HepG2 (cell line): ENCODE results near the gene ACTN4. TPM values are rescaled to one million over a fixed set of nuclear protein-coding genes. Genes with fewer than 3 reads are reported as not detected.
"Not testable (repeated sequence)": the region's sequence is repeated elsewhere in the genome, so short reads cannot be mapped to it uniquely, and the experiment has no call there.

Experiments used
- ATAC-seq: fragments of 200-7000 bp; cut with Tn5 transposase; 3 replicates; pipeline ENCODE4 v1.9.1; 2020; ENCODE audit warnings: mild to moderate bottlenecking, moderate library complexity
- BruUV-seq: library from RNA; stranded (reverse); fragments of 400-500 nt; replicated peaks from 2 replicates; lab custom pipeline; 2021; lab: Mats Ljungman, UMichigan
- CTCF ChIA-PET: fragments of 300-600 bp; formaldehyde crosslinking; extraction: SDS; loops from one replicate; lab custom pipeline; 2021; ENCODE audit warnings: low total read pairs, inconsistent platforms, low intra/inter-chr PET ratio; lab: Yijun Ruan, JAX
- POLR2A ChIA-PET: fragments of 350-600 bp; sonication (Branson Sonifier 250); formaldehyde crosslinking; loops from one replicate; lab custom pipeline; 2020; ENCODE audit warnings: antibody characterized with exemption, inconsistent platforms; lab: Yijun Ruan, JAX
- DNase-seq: peaks from one replicate; pipeline ENCODE4 v3.0.0-alpha.2; 2015; ENCODE audit warnings: low spot score
- FAIRE-seq: peaks from 3 replicates; lab custom pipeline; 2011; peaks lifted over from hg19 to GRCh38; lab: Jason Lieb, UNC
- H2AFZ ChIP-seq: one replicate; pipeline ENCODE4 v1.6.1; 2011; ENCODE audit warnings: low read length, inconsistent platforms
- H3K27ac ChIP-seq: fragments of 300-600 bp; 3 replicates; pipeline ENCODE4 v1.8.0; 2011; ENCODE audit warnings: mixed run types, mild to moderate bottlenecking, mixed read lengths, low read length, inconsistent platforms; ENCODE audit not compliant: insufficient read depth; ENCODE audit errors: extremely low read length
- H3K27me3 ChIP-seq, 2 experiments: fragments of 200-600 bp in 1 of 2; 2 replicates in 1 of 2; 3 replicates in 1 of 2; pipeline versions ENCODE4 v1.6.0 to v1.8.0; 2011; ENCODE audit warnings: low read length in 2 of 2, mild to moderate bottlenecking in 2 of 2, moderate library complexity in 2 of 2, inconsistent platforms in 1 of 2; ENCODE audit not compliant: insufficient read depth in 2 of 2, control insufficient read depth in 1 of 2
- H3K36me3 ChIP-seq, 2 experiments: fragments of 200-600 bp in 1 of 2; replicated peaks in 1 of 2; 2 replicates in 1 of 2; 3 replicates in 1 of 2; pipeline versions ENCODE4 v1.5.1 to v1.8.0; 2011; ENCODE audit warnings: low read length in 2 of 2, inconsistent platforms in 1 of 2; ENCODE audit not compliant: insufficient read depth in 2 of 2, control insufficient read depth in 1 of 2
- H3K4me1 ChIP-seq: 2 replicates; pipeline ENCODE4 v1.5.1; 2012; ENCODE audit warnings: low read length, inconsistent platforms; ENCODE audit not compliant: insufficient read depth
- H3K4me2 ChIP-seq: 2 replicates; pipeline ENCODE4 v1.6.0; 2011; ENCODE audit warnings: low read depth, low read length, inconsistent platforms
- H3K4me3 ChIP-seq, 3 experiments: fragments of 200-600 bp in 1 of 3; sonication (generic), shearing (Covaris generic) in 1 of 3; replicated peaks in 1 of 3; 2 replicates each; pipeline ENCODE4 v1.5.1; 2011 to 2016; ENCODE audit warnings: low read length in 3 of 3, inconsistent platforms in 2 of 3, low read depth in 2 of 3, mild to moderate bottlenecking in 2 of 3, control low read depth in 1 of 3, mixed read lengths in 1 of 3; ENCODE audit not compliant: insufficient read depth in 1 of 3
- H3K79me2 ChIP-seq: one replicate; pipeline ENCODE4 v1.6.1; 2011; ENCODE audit warnings: low read length, inconsistent platforms; ENCODE audit not compliant: insufficient read depth
- H3K9ac ChIP-seq: 2 replicates; pipeline ENCODE4 v1.6.0; 2011; ENCODE audit warnings: mild to moderate bottlenecking, low read depth, low read length, inconsistent platforms; ENCODE audit not compliant: insufficient read depth
- H3K9me3 ChIP-seq: 2 replicates; pipeline ENCODE4 v1.5.1; 2012; ENCODE audit warnings: mild to moderate bottlenecking, low read length
- H4K20me1 ChIP-seq: 2 replicates; pipeline ENCODE4 v1.6.0; 2011; ENCODE audit warnings: inconsistent platforms, mild to moderate bottlenecking, low read length, moderate library complexity; ENCODE audit not compliant: insufficient read depth
- TBP ChIP-seq: sonication (generic); formaldehyde crosslinking; IDR thresholded peaks from 2 replicates; pipeline ENCODE4 v1.5.0; 2020; ENCODE audit warnings: missing genetic modification reagents
- U2AF2 ChIP-seq: fragments of 200-400 bp; formaldehyde crosslinking; IDR thresholded peaks from 2 replicates; pipeline ENCODE4 v1.6.1; 2017; ENCODE audit warnings: low read depth, mild to moderate bottlenecking, low read length
- ZNF24 ChIP-seq: fragments of 450-650 bp; IDR thresholded peaks from 2 replicates; pipeline ENCODE4 v1.6.1; 2017; ENCODE audit warnings: antibody characterized with exemption, mild to moderate bottlenecking
- ZNF605 ChIP-seq: sonication (generic); formaldehyde crosslinking; IDR thresholded peaks from 2 replicates; pipeline ENCODE4 v1.8.0; 2022; ENCODE audit warnings: mild to moderate bottlenecking, missing genetic modification reagents
- ZNF766 ChIP-seq: sonication (generic); formaldehyde crosslinking; IDR thresholded peaks from 2 replicates; pipeline ENCODE4 v1.5.0; 2020; ENCODE audit warnings: missing genetic modification reagents, borderline replicate concordance
- ZNF790 ChIP-seq: sonication (generic); formaldehyde crosslinking; IDR thresholded peaks from 2 replicates; pipeline ENCODE4 v1.8.0; 2022; ENCODE audit warnings: missing genetic modification reagents, mild to moderate bottlenecking, borderline replicate concordance
- WGBS: methylation state at CpG from one replicate; pipeline ENCODE4 v1.1.6; 2017; ENCODE audit warnings: low lambda C conversion rate; 5-methylcytosine and 5-hydroxymethylcytosine counted together
- in situ Hi-C: cut with HindIII; loops from 2 replicates; pipeline ENCODE4 v1.10.0; 2017; ENCODE audit warnings: low pct_unique_long_range_greater_than_20kb; ENCODE audit not compliant: extremely low pct_ligation_motif_present
- intact Hi-C: fragments of 100-400 bp; cut with micrococcal nuclease; formaldehyde crosslinking; loops from one replicate; pipeline ENCODE4 v1.10.0; 2022; ENCODE audit not compliant: unreplicated experiment
- polyA plus RNA-seq, 8 experiments: library from polyadenylated mRNA; depleted of rRNA in 3 of 8; stranded (reverse) in 7 of 8; unstranded in 1 of 8; fragments of >200 nt; fragmentation: Illumina TruSeq in 4 of 8; extraction: Trizol in 4 of 8; gene quantifications; 2 replicates each; pipeline versions ENCODE4 v1.2.1 to v1.2.3, GENCODE V29; 2011 to 2016; ENCODE audit warnings: low read depth in 4 of 8, missing spikeins in 1 of 8, mixed read lengths in 1 of 8; ENCODE audit not compliant: insufficient read depth in 1 of 8
- total RNA-seq, 5 experiments: library from RNA; depleted of rRNA; stranded (reverse); fragments of >200 nt; fragmentation: Illumina TruSeq; extraction: Trizol; gene quantifications; 2 replicates each; pipeline ENCODE4 v1.2.3, GENCODE V29; 2016; ENCODE audit warnings: low read depth in 1 of 5

The ACTN4 gene
- total and polyA plus RNA-seq, 2 of the 13 experiments (the other 11 are each of a cell fraction or from before 2014, with no cell fraction given): 171 to 192 TPM

- H3K36me3 ChIP-seq, H3K27me3 ChIP-seq, BruUV-seq, H4K20me1 ChIP-seq, ATAC-seq, H3K4me1 ChIP-seq, FAIRE-seq, H3K9ac ChIP-seq, H3K4me3 ChIP-seq, H3K9me3 ChIP-seq, H3K27ac ChIP-seq, in situ Hi-C loops, H2AFZ ChIP-seq, POLR2A ChIA-PET, H3K4me2 ChIP-seq, CTCF ChIA-PET, DNase-seq, intact Hi-C loops, H3K79me2 ChIP-seq: not testable (repeated sequence)
- no CpG with 5 or more reads among the region's 30 CpGs for WGBS
Measured at GRCh38 chr19:38771569-38771968, 124.1 kb downstream of the ACTN4 start.

- intact Hi-C loops (no loop called here), in situ Hi-C loops (no loop called here)
- Histone ChIP-seq H3K27ac (no peak within 1 kb of the TSS), H3K4me1 (peaks cover 17% of the 10 kb centered on the region), H3K9me3 (no peaks in the 10 kb centered on the region), H3K79me2 (no peaks in the 10 kb centered on the region), H3K36me3 (no peaks in the 10 kb centered on the region), H2AFZ (no peak within 1 kb of the TSS), H3K4me2 (peak within 1 kb of the TSS; percentile 12; the same call in 1 of the 2 replicates), H3K4me3 (no peak within 1 kb of the TSS), H4K20me1 (no peaks in the 10 kb centered on the region), H3K27me3 (no peaks in the 10 kb centered on the region), H3K9ac (0 out of 2 replicates have a peak within 1 kb of the TSS, but pooled peaks have one; percentile 8)
- BruUV-seq: no TSS peak
- POLR2A ChIA-PET: interaction anchor here (1.9 kb wide), 1 partner anchor 10 kb away, joined by 7 read pairs; no protein-coding TSS in a partner anchor
- FAIRE-seq (no peak), DNase-seq (no peak), ATAC-seq (peak; percentile 57)
- CTCF ChIA-PET: no interaction called here
- 34% methylated on average over 8 of the region's 14 CpGs for WGBS
- TF ChIP-seq TBP (no peak), ZNF790 (no peak), ZNF766 (CRISPR knock-in tag) (no peak), U2AF2 (no peak), ZNF605 (CRISPR knock-in tag) (no peak), ZNF24 (no peak)
Measured at GRCh38 chr19:38773469-38774177, 126.2 kb downstream of the ACTN4 start, which contains the start of gene LGALS7. LGALS7 (minus strand) TSS chr19:38773517; CDS start chr19:38773492, 25 bp downstream.
